Choroid plexus epithelial cell (primary cell): ENCODE results near the gene NPAS3.

Source experiments
- DNase-seq: peaks from one replicate; pipeline ENCODE4 v3.0.0-alpha.2; 2010; ENCODE audit warnings: low read depth
- H3K4me3 ChIP-seq: 2 replicates; pipeline ENCODE4 v1.5.1; 2011; ENCODE audit warnings: low read depth, mild to moderate bottlenecking, control low read depth, low read length, moderate library complexity
- TF ChIP-seq, protein P1 (sequence below): conservative IDR thresholded peaks from 2 replicates; pipeline ENCODE4 v1.5.1; 2011; ENCODE audit warnings: low read depth, mild to moderate bottlenecking, control low read depth, inconsistent platforms, low read length, moderate library complexity

The NPAS3 gene

DNA sequence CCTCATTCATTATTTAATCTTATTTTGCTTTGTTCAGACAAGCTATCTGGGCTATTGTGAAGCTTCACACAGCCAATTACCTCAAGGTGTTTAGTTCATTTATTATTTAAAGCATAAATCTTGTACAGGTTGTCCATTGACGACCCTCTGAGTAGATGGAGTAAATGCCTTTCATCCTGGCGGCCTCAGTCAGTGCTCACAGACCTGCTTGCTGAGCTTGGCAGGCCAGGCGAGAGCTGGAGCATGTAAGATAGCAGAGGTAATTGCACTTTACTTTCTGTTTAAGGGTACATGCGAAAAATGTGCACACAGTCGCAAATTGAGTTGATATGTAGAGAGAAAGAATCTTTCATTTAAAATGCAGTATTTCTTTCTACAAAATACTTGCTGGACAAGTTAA lies 224.4 kb downstream of the NPAS3 start:
- no peak for DNase-seq
- H3K4me3 ChIP-seq, result no peak overlapping the region
- TF ChIP-seq, protein P1, sequence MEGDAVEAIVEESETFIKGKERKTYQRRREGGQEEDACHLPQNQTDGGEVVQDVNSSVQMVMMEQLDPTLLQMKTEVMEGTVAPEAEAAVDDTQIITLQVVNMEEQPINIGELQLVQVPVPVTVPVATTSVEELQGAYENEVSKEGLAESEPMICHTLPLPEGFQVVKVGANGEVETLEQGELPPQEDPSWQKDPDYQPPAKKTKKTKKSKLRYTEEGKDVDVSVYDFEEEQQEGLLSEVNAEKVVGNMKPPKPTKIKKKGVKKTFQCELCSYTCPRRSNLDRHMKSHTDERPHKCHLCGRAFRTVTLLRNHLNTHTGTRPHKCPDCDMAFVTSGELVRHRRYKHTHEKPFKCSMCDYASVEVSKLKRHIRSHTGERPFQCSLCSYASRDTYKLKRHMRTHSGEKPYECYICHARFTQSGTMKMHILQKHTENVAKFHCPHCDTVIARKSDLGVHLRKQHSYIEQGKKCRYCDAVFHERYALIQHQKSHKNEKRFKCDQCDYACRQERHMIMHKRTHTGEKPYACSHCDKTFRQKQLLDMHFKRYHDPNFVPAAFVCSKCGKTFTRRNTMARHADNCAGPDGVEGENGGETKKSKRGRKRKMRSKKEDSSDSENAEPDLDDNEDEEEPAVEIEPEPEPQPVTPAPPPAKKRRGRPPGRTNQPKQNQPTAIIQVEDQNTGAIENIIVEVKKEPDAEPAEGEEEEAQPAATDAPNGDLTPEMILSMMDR, result no peak

DNA sequence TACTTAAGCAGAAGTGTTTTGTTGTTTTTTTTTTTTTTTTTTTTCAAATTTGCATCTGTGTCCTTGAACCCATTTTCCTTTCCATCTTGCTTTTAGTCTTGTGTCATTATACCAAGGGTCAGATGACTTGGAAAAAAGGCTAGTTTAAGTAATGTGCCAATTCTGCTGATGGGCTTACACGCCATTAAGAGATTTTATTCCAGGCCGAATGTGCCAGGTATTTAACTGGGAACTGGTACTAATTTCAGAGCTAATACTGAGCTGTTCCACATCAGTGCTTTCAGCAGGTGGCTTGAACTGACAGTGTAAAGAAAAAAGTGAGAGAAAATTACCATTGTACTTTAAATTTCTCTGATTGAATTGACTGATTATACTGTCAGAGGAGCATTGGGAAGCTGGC lies 224.9 kb downstream of the NPAS3 start:
- no peak for DNase-seq
- H3K4me3 ChIP-seq, result no peak overlapping the region
- TF ChIP-seq, protein P1, result no peak

DNA sequence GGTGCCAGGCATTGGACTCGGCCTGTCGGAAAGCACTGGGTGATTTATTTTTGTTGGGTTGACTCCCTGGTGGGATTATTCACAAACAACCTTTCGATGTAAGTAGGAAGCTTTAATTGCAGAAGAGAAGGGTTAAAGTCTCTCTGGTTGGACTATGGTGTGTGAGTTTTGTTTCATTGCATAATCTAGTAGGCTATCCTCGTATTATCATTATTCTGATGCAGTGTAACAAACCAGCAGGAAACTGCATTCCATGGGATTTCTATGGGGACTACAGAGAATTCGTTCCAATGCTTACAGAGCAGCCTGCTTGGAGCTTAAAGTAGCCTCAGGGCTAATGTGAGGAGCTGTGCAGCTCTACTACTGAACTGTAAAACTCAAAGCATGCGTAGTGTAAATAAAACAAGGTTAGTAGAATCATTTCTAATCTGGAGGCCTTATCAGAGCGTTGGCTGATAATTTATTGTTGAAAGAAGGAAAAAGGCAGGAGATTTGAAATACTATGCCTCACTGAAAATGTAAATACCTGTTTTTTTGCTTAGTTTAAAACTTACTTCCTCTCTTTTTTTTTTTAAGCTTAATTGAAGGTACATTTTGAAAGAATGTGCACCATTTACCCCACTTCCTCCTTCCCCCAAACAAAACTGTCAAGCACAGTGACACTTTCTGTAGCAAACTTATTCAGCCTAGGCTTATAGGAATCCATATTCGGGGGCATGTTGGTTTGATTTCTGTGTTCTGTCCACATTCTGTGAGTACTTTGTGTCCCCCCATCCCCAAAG lies 226.7 kb downstream of the NPAS3 start:
- H3K4me3 ChIP-seq, result no peak overlapping the region
- peak; percentile 28 for DNase-seq

DNA sequence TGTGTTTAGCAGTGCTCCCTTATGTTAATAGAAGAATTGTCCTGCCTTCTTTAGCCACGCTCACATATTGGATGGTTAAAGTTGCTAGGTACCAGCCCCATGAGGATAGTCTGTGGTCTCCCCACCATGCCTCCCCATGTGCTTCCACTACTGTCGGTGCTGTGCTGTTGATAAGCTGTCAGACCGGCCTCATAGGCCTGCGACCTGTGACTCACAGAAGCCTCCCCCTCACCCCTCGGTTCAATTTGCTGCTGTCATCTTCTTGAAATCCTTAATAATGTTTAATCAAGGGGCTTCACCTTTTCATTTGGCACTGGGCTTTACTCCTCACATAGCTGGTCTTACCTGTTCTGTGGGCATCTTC lies 227.2 kb downstream of the NPAS3 start:
- no peak for DNase-seq
- TF ChIP-seq, protein P1, result no peak
- no peak overlapping the region for H3K4me3 ChIP-seq

More for the DNA sequence above, 226.7 kb downstream of the NPAS3 start:
- TF ChIP-seq, protein P1, result no peak

DNA sequence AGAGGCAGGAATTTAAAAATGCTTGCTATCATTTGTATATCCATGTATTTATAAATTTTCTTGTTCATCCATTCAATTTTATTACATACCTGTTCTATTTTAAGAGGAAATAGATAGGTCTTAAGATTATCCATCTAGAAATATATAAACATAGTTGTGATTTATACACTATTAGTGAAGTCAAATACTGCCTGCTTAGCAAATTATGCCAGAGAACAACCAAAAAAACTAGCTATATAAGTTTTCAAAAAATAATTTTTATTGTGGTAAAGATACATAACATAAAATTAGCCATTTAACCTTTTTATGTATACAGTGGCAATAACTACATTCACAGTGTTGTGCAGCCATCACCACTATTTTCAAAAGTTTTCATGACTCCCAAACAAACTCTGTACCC lies 237.3 kb downstream of the NPAS3 start:
- TF ChIP-seq, protein P1, result no peak
- no peak overlapping the region for H3K4me3 ChIP-seq
- DNase-seq, result no peak

DNA sequence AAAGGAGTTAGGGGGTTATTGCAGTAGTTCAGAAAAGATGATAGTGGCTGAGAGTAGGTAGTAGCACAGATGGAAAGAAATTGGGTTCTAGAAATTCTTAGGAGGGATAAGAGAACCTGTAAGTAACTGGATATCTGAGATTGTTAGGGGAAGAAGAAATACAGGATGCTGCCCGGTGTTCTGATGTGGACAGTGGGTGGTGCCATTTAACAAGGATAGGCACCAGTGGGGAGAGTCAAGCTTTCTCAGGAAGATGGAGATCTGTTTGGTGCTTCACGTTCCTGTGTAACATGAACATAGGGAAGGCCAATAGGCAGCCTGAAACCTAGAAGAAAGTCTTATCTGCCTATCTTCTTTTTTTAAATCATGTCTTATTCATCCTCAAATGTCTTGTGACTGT lies 245.9 kb downstream of the NPAS3 start:
- peak; percentile 61 for DNase-seq
- H3K4me3 ChIP-seq, result no peak overlapping the region
- TF ChIP-seq, protein P1, result peak; percentile 55

DNA sequence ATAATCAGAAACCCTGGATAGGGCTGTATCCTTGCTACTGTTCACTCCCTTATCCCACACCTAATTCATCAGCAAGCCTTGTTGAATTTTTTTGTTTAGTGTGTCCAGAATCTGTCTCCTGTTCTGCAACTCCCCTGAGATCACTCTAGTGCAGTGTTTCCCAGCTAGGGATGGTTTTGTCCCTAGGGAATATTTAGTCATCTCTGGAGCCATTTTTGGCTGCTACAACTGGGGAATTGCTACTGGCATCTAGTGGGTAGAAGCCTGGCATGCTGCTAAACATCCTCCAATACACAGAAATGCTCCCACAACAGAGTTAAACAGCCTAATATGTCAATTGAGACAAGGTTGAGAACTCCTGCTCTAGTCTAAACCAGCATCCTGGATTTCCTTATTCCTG lies 248.0 kb downstream of the NPAS3 start:
- no peak for DNase-seq
- TF ChIP-seq, protein P1, result no peak

More for the DNA sequence above, 248.0 kb downstream of the NPAS3 start:
- no peak overlapping the region for H3K4me3 ChIP-seq
